Fibroblast of skin of back (primary cell): ENCODE measurements around the gene EIF1AY. TPM values are rescaled to one million over a fixed set of nuclear protein-coding genes. Genes with fewer than 3 reads are reported as not detected.
"Not testable (repeated sequence)": the region's sequence is repeated elsewhere in the genome, so short reads cannot be mapped to it uniquely, and the experiment has no call there.

ENCODE experiments used
- DNase-seq: peaks from one replicate; pipeline ENCODE4 v3.0.0-alpha.2; 2013
- polyA plus RNA-seq, 2 experiments: library from polyadenylated mRNA; unstranded; fragments of 120-200 nt; gene quantifications; one replicate each; pipeline ENCODE4 v1.2.1, GENCODE V29; 2013; ENCODE audit not compliant: insufficient read length in 2 of 2

EIF1AY gene
- 37.2 TPM for polyA plus RNA-seq (2013, experiment 1 of 2; ENCODE audit: insufficient read length)
- 39.4 TPM for polyA plus RNA-seq (2013, experiment 2 of 2; ENCODE audit: insufficient read length)

GRCh38 chrY:20575531-20576121 lies at the start of gene EIF1AY:
TSS of gene EIF1AY (plus strand) at chrY:20575776. CDS start at chrY:20575872, 96 bp downstream.
- DNase-seq = peak; percentile 95

GRCh38 chrY:20528435-20528834 lies 47.1 kb upstream of the EIF1AY start:
- DNase-seq = no peak

- DNase-seq = no peak
These were observed 37.4 kb upstream of the EIF1AY start for GRCh38 chrY:20538186-20538585.

- no peak for DNase-seq
These were observed 36.6 kb upstream of the EIF1AY start for GRCh38 chrY:20538933-20539332.

- DNase-seq = no peak
These were observed 31.1 kb upstream of the EIF1AY start for GRCh38 chrY:20544451-20544960.

- no peak for DNase-seq
These were observed 29.5 kb upstream of the EIF1AY start for GRCh38 chrY:20546071-20546470.

GRCh38 chrY:20549289-20549688 lies 26.3 kb upstream of the EIF1AY start:
- DNase-seq = no peak

- DNase-seq = no peak
These were observed 23.7 kb upstream of the EIF1AY start for GRCh38 chrY:20551840-20552239.

- not testable (repeated sequence) for DNase-seq
These were observed 22.7 kb upstream of the EIF1AY start for GRCh38 chrY:20552764-20553323.

GRCh38 chrY:20555820-20556219 lies 19.8 kb upstream of the EIF1AY start:
- no peak for DNase-seq

- DNase-seq = peak; percentile 18
These were observed 16.9 kb upstream of the EIF1AY start for GRCh38 chrY:20558677-20559076.

- no peak for DNase-seq
These were observed 15.6 kb upstream of the EIF1AY start for GRCh38 chrY:20559873-20560512.

GRCh38 chrY:20571306-20571705 lies 4.3 kb upstream of the EIF1AY start:
- DNase-seq = no peak

GRCh38 chrY:20576506-20576905 lies 930 bp downstream of the EIF1AY start:
- peak; percentile 2 for DNase-seq

GRCh38 chrY:20578206-20578605 lies 2.6 kb downstream of the EIF1AY start:
- DNase-seq = no peak

GRCh38 chrY:20581687-20582086 lies 6.1 kb downstream of the EIF1AY start:
- no peak for DNase-seq

GRCh38 chrY:20586161-20586560 lies 10.6 kb downstream of the EIF1AY start:
- peak; percentile 23 for DNase-seq
